Dedifferentiated amniotic fluid mesenchymal stem cell (primary cell): ENCODE data around the gene NHERF2.
A peak's percentile ranks its signal among the peaks of the same experiment; 100 is the strongest.

Source experiments
- DNase-seq: peaks from one replicate; pipeline ENCODE4 v3.0.0-alpha.2; 2016; ENCODE audit errors: extremely low spot score

The NHERF2 gene

GRCh38 chr16:2040787-2041522 is 14.3 kb downstream of the NHERF2 start:
- no peak for DNase-seq

GRCh38 chr16:2042171-2042985 is 15.7 kb downstream of the NHERF2 start:
- no peak for DNase-seq

DNA sequence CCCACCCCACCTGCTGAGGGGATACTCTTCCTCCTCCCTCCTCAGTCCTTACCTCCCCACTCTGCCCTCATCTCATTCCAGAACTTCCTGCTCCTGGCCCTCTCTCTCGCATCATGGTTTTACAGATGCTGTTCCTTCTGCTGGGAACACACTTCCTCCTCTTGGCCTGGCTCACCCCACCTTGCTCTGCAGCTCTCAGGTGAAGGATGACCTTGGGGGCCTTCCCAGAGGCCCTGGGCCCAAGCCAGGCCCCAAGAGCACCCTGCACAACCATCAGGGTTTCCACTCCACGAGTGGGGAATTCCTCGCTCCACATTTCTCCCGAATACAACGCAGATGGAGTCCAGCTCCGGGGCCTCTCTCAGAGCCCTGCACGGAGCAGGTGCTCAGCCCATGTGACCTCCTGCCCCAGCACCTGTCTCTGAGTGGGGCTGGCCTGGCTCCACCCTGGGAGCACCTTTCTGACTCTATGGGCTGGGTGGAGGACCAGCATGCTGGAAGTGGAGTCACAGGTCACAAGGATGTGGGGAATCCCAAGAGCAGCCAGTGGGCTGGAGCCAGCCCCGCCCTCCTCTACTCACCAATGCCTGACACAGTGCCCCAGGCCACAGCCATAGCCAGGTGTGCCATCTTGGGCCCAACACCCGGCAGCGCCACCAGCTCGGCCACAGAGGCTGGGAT is 16.4 kb downstream of the NHERF2 start:
- DNase-seq, result no peak

- no peak for DNase-seq
Measured at GRCh38 chr16:2043667-2044451, 17.2 kb downstream of the NHERF2 start.

GRCh38 chr16:2044541-2044940 is 17.8 kb downstream of the NHERF2 start:
- no peak for DNase-seq

DNA sequence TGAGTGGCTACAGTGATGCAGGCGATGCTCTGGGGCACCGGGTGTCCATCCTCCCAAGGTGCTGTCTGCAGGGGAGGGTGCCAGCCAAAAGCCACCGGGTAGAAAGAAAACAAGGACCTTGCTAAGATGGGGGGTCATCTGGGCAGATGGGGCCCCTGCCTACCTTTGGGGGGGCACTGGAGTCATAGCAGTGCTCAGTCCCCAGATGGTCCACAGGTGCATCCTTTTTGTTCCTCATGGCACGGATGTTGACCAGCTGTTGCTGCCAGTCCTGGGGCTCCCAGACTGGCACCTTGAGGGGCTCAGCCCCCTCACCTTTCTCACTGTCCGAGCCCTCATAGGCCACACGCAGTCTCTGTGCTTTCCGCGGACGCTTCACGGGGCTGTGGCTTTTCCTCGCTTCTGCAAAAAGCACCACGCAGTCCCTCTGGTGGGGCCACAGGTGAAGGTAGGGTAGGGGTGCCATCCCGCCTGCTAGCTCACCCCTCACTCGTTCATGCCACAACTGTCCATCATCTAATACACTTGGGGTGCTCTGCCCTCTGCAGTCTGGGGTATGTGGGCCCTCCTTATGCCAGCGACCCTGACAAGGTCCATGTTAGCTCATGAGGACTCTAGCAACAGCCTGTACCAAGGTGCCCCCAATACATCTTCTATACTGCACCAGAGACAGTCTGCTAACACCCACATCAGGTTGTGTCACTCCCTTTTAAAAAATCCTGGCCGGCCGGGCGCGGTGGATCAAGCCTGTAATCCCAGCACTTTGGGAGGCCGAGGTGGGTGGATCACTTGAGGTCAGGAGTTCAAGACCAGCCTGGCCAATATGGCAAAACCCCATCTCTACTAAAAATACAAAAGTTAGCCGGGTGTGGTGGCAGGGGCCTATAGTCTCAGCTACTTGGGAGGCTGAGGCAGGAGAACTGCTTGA is 19.5 kb downstream of the NHERF2 start:
- no peak for DNase-seq

DNA sequence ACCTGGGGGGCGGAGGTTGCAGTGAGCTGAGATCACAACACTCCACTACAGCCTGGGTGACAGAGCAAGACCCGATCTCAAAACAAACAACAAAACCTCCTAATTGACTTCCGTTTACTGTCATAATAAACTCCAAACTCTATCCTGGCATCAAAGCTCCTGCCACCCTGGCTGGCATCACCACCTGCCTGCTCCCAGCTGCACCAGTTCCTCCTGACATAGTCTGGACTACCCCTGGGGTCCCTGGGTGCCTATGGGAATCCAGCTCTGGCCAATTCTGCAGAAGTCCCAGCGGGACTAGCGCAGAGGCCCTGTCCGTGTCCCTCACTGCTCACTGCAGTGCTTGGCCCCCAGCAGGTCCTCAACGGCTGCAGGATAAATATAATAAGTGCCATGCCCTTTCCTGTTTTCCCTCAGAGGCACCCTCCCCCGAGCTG is 20.2 kb downstream of the NHERF2 start:
- no peak for DNase-seq

GRCh38 chr16:2047330-2048115 is 20.8 kb downstream of the NHERF2 start, which contains the start of the genes NTHL1 and TSC2:
NTHL1 (minus strand) TSS chr16:2047834; CDS start chr16:2047823, 11 bp downstream.
TSC2 (plus strand) TSS chr16:2047985; CDS start chr16:2048616, 631 bp downstream.
- peak; percentile 94 for DNase-seq

DNA sequence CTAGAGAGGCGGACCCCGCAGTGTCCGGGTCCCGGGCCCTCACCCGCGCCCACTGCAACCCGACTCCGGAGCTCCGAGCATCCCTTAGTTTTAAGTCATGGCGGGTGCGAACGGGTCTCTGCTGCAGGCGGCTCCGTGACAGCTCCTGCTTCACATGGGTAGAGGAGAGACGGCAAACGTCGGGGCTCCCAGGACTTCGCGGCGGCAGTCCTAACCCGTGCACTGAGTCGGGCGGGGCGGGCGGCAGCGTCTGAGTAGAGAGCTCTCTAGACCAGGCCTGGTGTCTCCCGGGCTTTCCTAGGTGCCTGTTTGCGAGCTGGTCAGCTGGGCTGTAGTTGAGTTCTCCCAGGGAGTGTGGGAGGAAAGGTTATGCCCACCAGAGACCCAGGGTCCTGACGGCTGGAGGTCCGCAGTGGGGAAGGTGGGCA is 21.4 kb downstream of the NHERF2 start:
- DNase-seq, result no peak

DNA sequence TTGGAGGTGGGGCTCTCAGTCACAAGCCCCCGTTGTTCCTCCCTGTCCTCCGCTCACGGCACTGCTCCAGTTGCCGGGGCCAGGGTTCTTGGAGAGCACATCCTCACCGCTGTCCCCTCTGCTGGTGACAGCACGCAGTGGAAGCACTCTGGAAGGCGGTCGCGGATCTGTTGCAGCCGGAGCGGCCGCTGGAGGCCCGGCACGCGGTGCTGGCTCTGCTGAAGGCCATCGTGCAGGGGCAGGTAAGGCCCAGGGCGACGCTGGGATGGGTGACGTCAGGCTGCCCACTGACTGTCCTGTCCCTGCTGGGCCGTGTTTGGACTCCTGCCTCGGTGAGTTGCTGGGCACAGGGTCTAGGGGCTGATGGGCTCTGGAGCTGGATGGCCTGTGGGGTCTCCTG is 26.5 kb downstream of the NHERF2 start:
- no peak for DNase-seq

GRCh38 chr16:2053897-2054296 is 27.2 kb downstream of the NHERF2 start:
- no peak for DNase-seq

DNA sequence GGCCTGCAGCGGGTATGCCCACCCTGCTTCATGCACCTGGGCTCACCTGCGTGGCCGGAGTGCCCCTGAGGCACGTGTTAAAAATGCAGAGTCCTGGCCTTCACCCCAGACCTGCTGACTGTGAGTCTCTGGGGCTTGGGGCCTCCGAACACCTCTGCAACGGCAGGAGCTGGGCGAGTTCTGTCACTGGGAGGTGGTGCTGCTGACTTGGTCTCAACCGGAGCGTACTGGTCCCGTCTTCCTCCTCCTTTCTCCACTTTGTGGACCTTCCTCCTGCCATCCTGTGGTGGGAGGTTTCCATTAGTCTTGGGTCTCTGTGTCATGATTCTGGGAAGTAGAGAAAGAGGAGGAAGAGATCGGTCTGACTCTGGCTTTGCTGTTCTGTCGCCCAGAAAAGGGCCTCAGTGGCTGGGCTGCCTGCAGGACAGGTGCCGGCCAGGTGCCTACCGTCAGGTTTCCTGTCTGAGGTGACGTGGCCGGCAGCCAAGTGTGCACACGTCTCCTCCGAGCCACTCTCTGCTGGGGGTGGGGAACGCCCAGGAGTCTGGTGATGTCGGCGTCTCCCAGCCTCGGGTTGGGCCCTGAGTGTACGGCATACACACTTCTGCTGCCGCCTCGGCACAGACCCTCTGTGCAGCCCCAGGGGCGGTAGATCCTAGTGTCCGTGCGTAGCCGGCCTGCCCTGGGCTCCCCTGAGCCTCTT is 28.0 kb downstream of the NHERF2 start:
- DNase-seq, result no peak

- no peak for DNase-seq
Measured at GRCh38 chr16:2056077-2056476, 29.4 kb downstream of the NHERF2 start.

- DNase-seq, result no peak
Measured at GRCh38 chr16:2056681-2057407, 30.1 kb downstream of the NHERF2 start.

GRCh38 chr16:2057438-2057837 is 30.7 kb downstream of the NHERF2 start:
- DNase-seq, result no peak

DNA sequence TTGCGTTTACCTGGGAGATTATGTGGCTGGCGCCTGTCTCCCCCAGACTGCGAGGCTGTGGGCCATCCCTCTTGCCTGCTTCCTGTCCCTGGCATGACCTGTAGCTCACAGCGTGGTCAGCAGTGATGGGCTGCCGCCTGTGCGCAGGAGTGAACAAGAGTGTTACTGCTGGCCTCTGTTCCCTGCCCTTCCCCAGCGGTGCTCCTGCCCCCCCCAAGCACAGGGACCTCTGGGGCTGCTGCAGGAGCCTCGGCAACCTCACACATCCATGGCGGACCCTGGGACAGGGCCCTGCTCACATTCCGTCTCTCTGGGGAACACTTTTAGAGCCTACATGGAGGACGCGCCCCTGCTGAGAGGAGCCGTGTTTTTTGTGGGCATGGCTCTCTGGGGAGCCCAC is 31.7 kb downstream of the NHERF2 start:
- DNase-seq, result no peak

DNA sequence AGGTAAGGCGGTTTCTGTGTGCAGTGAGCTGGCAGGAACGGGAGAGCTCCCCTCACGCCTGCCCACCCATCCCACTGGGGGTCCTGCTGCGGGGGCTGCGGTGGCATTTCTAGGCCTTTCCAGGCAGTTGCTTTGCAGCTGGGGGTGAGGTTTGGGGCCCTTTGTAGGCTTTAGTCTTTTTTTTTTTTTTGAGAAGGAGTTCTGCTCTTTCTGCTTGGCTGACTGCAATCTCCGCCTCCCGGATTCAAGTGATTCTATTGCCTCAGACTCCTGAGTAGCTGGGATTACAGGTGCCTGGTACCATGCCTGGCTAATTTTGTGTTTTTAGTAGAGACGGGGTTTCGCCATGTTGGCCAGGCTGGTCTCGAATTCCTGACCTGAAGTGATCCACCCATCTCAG is 32.2 kb downstream of the NHERF2 start:
- no peak for DNase-seq

DNA sequence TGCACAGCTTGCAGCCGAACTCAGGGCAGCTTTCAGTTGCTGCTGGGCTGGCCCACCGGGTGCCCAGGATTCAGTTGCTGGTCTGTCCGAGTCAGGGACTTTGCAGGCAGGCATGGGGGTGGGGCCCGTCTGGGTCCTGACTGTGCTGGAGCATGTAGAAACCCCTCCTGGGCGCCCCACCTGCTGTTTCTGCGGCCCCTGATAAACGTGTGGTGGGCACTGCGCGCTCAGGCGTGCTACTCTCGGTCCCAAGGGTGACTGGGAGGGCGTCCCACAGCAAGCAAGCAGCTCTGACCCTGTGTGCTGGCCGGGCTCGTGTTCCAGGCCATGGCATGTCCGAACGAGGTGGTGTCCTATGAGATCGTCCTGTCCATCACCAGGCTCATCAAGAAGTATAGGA is 33.6 kb downstream of the NHERF2 start:
- DNase-seq, result no peak
